GM18517 (cell line): Measurements from ENCODE around the gene ASGR1.
"Not testable (repeated sequence)": the region's sequence is repeated elsewhere in the genome, so short reads cannot be mapped to it uniquely, and the experiment has no call there.

Experiments used
- ATAC-seq: cut with Tn5 transposase; IDR thresholded peaks from one replicate; pipeline ENCODE4 v1.9.1; 2021; ENCODE audit warnings: mild to moderate bottlenecking, moderate library complexity; ENCODE audit not compliant: unreplicated experiment

ASGR1 gene

DNA sequence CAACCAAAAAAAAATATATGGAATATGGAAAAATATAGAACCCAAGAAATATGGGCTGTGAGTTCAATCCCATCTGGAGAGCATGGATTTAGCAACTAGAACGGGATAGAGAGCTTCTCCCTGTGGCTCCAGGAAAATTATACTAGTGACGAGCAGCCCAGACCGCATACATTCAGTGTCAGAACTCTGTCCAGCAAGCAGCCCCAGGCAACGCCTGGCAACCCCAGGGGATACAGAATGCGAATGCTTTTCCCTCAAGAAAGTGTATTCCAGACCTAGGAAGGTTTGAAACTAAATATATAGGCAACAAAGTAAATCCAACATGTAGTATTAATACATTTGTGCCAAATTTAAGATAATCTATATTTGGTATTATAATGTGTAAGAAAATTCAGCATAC is 51.0 kb downstream of the ASGR1 start:
- no peak for ATAC-seq

DNA sequence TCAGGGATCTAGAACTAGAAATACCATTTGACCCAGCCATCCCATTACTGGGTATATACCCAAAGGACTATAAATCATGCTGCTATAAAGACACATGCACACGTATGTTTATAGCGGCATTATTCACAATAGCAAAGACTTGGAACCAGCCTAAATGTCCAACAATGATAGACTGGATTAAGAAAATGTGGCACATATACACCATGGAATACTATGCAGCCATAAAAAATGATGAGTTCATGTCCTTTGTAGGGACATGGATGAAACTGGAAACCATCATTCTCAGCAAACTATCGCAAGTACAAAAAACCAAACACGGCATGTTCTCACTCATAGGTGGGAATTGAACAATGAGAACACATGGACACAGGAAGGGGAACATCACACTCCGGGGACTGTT is 51.7 kb downstream of the ASGR1 start:
- not testable (repeated sequence) for ATAC-seq

DNA sequence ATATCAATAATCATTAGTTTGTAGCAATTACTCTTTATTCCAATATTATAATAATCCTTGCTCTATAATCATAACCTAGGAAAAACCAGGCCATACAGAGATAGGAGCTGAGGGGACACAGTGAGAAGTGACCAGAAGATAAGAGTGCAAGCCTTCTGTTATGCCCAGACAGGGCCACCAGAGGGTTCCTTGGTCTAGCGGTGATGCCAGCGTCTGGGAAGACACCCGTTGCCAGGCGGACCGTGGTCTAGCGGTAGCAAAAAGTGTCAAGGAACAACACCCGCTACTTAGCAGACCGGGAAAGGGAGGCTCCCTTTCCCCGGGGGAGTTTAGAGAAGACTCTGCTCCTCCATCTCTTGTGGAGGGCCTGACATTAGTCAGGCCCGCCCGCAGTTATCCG is 52.8 kb downstream of the ASGR1 start:
- not testable (repeated sequence) for ATAC-seq

DNA sequence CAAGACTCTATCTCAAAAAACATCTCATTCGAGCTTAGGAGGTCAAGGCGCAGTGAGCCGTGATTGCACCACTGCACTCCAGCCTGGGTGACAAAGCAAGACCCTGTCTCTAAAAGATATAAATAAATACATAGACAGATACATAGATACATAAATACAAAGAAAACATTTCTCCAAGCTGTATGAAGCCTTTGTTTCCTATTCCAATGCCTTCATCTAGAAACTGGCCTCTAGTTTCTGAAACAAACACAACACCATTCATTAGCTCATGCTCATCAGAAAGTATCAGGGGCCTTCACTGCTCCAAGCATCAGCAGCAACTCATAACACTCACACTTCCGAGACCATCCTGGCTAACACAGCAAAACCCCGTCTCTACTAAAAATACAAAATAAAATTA is 54.2 kb downstream of the ASGR1 start:
- ATAC-seq, result no peak

DNA sequence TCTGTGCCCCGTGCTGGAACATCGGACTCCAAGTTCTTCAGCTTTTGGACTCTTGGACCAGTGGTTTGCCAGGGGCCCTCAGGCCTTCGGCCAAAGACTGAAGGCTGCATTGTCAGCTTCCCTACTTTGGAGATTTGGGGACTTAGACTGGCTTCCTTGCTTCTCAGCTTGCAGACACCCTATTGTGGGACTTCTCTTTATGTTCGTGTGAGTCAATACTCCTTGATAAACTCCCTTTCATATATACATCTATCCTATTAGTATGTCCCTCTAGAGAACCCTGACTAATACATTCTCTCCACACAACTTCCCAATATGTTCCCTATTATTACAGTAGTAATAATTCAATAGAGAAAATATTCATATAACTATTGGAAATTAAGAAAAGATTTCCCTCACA is 55.3 kb downstream of the ASGR1 start:
- no peak for ATAC-seq
